Measurements from ENCODE around the gene PACS2.

DNA sequence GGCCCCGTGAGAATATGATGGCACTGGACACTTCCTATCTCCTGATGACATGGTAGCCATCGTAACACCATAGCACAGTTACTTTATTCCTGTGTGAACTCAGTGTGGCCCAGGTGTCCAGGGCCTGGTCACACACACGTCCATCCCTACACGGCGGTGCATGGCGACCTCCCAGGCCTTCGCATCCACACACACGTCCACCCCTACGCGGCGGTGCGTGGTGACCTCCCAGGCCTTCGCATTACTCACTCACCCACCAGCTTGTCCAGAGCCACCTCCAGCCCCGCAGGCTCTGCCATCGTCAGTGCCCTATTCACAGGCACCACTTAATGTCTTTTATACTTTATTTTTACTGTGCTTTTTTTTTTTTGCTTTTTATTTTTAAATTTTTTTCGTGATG lies 44.4 kb downstream of the PACS2 start:
- no peak for TF ChIP-seq CREB1 (CRISPR knock-in tag; IDR thresholded peaks at IDR 0.05)
- no peak for TF ChIP-seq JUN (CRISPR knock-in tag; IDR thresholded peaks at IDR 0.05)
- TF ChIP-seq, protein P1, sequence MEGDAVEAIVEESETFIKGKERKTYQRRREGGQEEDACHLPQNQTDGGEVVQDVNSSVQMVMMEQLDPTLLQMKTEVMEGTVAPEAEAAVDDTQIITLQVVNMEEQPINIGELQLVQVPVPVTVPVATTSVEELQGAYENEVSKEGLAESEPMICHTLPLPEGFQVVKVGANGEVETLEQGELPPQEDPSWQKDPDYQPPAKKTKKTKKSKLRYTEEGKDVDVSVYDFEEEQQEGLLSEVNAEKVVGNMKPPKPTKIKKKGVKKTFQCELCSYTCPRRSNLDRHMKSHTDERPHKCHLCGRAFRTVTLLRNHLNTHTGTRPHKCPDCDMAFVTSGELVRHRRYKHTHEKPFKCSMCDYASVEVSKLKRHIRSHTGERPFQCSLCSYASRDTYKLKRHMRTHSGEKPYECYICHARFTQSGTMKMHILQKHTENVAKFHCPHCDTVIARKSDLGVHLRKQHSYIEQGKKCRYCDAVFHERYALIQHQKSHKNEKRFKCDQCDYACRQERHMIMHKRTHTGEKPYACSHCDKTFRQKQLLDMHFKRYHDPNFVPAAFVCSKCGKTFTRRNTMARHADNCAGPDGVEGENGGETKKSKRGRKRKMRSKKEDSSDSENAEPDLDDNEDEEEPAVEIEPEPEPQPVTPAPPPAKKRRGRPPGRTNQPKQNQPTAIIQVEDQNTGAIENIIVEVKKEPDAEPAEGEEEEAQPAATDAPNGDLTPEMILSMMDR (IDR thresholded peaks at IDR 0.05) = no peak
